HG02852 (cell line): ENCODE results near the gene SLC23A2.
A peak's percentile ranks its signal among the peaks of the same experiment; 100 is the strongest.
"Not testable (repeated sequence)": the region's sequence is repeated elsewhere in the genome, so short reads cannot be mapped to it uniquely, and the experiment has no call there.

Source experiments
- ATAC-seq: cut with Tn5 transposase; IDR thresholded peaks from one replicate; pipeline ENCODE4 v1.9.1; 2021; ENCODE audit warnings: mild to moderate bottlenecking, moderate library complexity; ENCODE audit not compliant: unreplicated experiment

The SLC23A2 gene

GRCh38 chr20:5001174-5002076, at the start of gene SLC23A2:
TSS of gene SLC23A2 (minus strand) at chr20:5001510. CDS start at chr20:4932562, 68,948 bp downstream.
- peak; percentile 41 for ATAC-seq

GRCh38 chr20:5046656-5047339, 45.5 kb upstream of the SLC23A2 start:
- ATAC-seq: no peak

GRCh38 chr20:5045906-5046305, 44.6 kb upstream of the SLC23A2 start:
- no peak for ATAC-seq

GRCh38 chr20:5044075-5044620, 42.8 kb upstream of the SLC23A2 start:
- ATAC-seq: no peak

- no peak for ATAC-seq
Measured at GRCh38 chr20:5041433-5041832, 40.1 kb upstream of the SLC23A2 start.

GRCh38 chr20:5040345-5040744, 39.0 kb upstream of the SLC23A2 start:
- no peak for ATAC-seq

GRCh38 chr20:5039889-5040288, 38.6 kb upstream of the SLC23A2 start:
- ATAC-seq: no peak

- no peak for ATAC-seq
Measured at GRCh38 chr20:5039255-5039657, 37.9 kb upstream of the SLC23A2 start.

GRCh38 chr20:5036828-5037227, 35.5 kb upstream of the SLC23A2 start:
- no peak for ATAC-seq

- not testable (repeated sequence) for ATAC-seq
Measured at GRCh38 chr20:5035518-5035917, 34.2 kb upstream of the SLC23A2 start.

GRCh38 chr20:5033566-5033965, 32.3 kb upstream of the SLC23A2 start:
- no peak for ATAC-seq

- ATAC-seq: not testable (repeated sequence)
Measured at GRCh38 chr20:5031701-5032100, 30.4 kb upstream of the SLC23A2 start.

GRCh38 chr20:5031206-5031557, 29.9 kb upstream of the SLC23A2 start:
- no peak for ATAC-seq

- no peak for ATAC-seq
Measured at GRCh38 chr20:5030348-5031205, 29.3 kb upstream of the SLC23A2 start.

- ATAC-seq: not testable (repeated sequence)
Measured at GRCh38 chr20:5028258-5029059, 27.1 kb upstream of the SLC23A2 start.

- no peak for ATAC-seq
Measured at GRCh38 chr20:5024982-5025381, 23.7 kb upstream of the SLC23A2 start.

GRCh38 chr20:5024103-5024502, 22.8 kb upstream of the SLC23A2 start:
- ATAC-seq: no peak

GRCh38 chr20:5023171-5023570, 21.9 kb upstream of the SLC23A2 start:
- not testable (repeated sequence) for ATAC-seq

- ATAC-seq: no peak
Measured at GRCh38 chr20:5020760-5021159, 19.4 kb upstream of the SLC23A2 start.
